NCI-H2029 treated with DMSO at 0.1 percent for 48 hours (cell line): Measurements from ENCODE around the gene OR52J3.

Source experiments
- DNase-seq: peaks from one replicate; lab custom pipeline; 2025; lab: John Stamatoyannopoulos, UW

The OR52J3 gene

DNA sequence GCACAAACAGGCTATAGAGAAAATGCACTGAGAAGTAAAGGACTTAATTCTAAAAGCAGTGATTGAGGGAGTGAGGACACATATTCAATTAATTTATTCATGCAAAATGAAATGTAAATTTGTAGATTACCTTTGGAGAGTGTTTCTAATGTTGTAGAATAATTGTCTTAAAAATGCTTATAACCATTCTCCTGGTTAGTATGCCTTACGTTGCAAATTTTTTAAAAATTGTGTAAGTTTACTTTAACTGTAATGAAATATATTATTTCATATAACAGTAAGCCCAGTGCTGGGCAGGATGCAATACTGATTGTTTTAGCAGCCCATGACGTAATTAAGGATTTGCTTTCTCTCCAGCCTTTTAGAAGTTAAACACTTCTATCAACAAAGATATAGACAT lies 49.7 kb downstream of the OR52J3 start:
- no peak for DNase-seq
